Embryonic facial prominence (tissue), 1 donor: ENCODE data around the gene DPF1.

ENCODE experiments used
- DNase-seq: peaks from one replicate; pipeline ENCODE4 v3.0.0-alpha.2; 2016; ENCODE audit errors: extremely low spot score

The DPF1 gene

GRCh38 chr19:38221421-38221820 lies 2.6 kb downstream of the DPF1 start:
- no peak for DNase-seq

- no peak for DNase-seq
Measured at GRCh38 chr19:38219221-38219620, 4.8 kb downstream of the DPF1 start.

GRCh38 chr19:38218204-38218603 lies 5.8 kb downstream of the DPF1 start:
- no peak for DNase-seq

GRCh38 chr19:38216785-38217641 lies 7.0 kb downstream of the DPF1 start:
- DNase-seq = no peak

GRCh38 chr19:38213911-38214625 lies 10.0 kb downstream of the DPF1 start:
- DNase-seq = peak; percentile 37

GRCh38 chr19:38213469-38213868 lies 10.6 kb downstream of the DPF1 start:
- no peak for DNase-seq

GRCh38 chr19:38211766-38212165 lies 12.3 kb downstream of the DPF1 start:
- no peak for DNase-seq

GRCh38 chr19:38211151-38211591 lies 12.9 kb downstream of the DPF1 start:
- DNase-seq = no peak

- DNase-seq = peak; percentile 91
Measured at GRCh38 chr19:38210458-38210987, 13.5 kb downstream of the DPF1 start.

- peak; percentile 68 for DNase-seq
Measured at GRCh38 chr19:38209671-38210457, 14.2 kb downstream of the DPF1 start.

- DNase-seq = no peak
Measured at GRCh38 chr19:38209152-38209551, 14.9 kb downstream of the DPF1 start.

GRCh38 chr19:38208571-38208970 lies 15.5 kb downstream of the DPF1 start:
- no peak for DNase-seq

- no peak for DNase-seq
Measured at GRCh38 chr19:38207543-38207942, 16.5 kb downstream of the DPF1 start.

GRCh38 chr19:38206928-38207327 lies 17.1 kb downstream of the DPF1 start:
- no peak for DNase-seq

- no peak for DNase-seq
Measured at GRCh38 chr19:38206006-38206745, 17.8 kb downstream of the DPF1 start.

- DNase-seq = no peak
Measured at GRCh38 chr19:38204728-38205127, 19.3 kb downstream of the DPF1 start.

GRCh38 chr19:38204096-38204495 lies 19.9 kb downstream of the DPF1 start:
- no peak for DNase-seq

GRCh38 chr19:38203197-38203596 lies 20.8 kb downstream of the DPF1 start:
- DNase-seq = no peak

- no peak for DNase-seq
Measured at GRCh38 chr19:38202504-38202903, 21.5 kb downstream of the DPF1 start.

- DNase-seq = no peak
Measured at GRCh38 chr19:38201731-38202130, 22.3 kb downstream of the DPF1 start.

GRCh38 chr19:38199340-38199739 lies 24.7 kb downstream of the DPF1 start:
- DNase-seq = no peak
